Measurements from ENCODE around the gene SYK. TPM values are rescaled to one million over a fixed set of nuclear protein-coding genes. Genes with fewer than 3 reads are reported as not detected.

The SYK gene
- total RNA-seq, 1 experiment from 2014 or later, result 5.9 TPM

DNA sequence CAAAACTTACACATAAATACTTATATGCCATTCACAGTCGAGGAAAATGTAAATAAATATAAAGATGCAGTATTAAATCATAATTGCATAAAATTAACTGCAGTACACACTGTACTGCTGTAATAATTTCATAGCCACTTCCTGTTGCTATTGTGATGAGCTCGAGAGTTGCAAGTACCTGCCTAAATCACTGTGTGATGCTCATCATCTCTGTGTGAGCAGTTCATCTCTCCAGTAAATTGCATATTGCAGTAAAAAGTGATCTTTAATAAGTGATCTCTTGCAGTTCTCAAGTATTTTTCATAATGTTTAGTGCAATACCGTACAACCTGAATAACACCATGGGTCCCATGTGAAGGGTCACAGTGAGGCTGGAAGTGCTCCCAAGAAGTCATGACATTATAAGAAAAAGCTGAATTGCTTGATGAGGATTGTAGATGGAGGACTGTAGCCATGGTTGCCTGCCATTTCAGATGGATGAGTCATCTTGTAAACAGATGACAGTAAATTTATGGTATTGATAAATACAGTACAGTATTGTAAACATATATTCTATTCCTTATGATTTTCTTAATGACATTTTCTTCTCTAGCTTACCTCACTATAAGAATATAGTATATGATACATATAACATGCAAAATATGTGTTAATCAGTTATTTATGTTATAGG is 34.9 kb downstream of the SYK start:
- TF ChIP-seq, protein P1, sequence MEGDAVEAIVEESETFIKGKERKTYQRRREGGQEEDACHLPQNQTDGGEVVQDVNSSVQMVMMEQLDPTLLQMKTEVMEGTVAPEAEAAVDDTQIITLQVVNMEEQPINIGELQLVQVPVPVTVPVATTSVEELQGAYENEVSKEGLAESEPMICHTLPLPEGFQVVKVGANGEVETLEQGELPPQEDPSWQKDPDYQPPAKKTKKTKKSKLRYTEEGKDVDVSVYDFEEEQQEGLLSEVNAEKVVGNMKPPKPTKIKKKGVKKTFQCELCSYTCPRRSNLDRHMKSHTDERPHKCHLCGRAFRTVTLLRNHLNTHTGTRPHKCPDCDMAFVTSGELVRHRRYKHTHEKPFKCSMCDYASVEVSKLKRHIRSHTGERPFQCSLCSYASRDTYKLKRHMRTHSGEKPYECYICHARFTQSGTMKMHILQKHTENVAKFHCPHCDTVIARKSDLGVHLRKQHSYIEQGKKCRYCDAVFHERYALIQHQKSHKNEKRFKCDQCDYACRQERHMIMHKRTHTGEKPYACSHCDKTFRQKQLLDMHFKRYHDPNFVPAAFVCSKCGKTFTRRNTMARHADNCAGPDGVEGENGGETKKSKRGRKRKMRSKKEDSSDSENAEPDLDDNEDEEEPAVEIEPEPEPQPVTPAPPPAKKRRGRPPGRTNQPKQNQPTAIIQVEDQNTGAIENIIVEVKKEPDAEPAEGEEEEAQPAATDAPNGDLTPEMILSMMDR (IDR thresholded peaks at IDR 0.05; ENCODE audit: unreplicated experiment), result no peak
- Mint-ChIP-seq H3K9me3 (ENCODE audit: unreplicated experiment) (no peaks in the 10 kb centered on the region), H3K4me1 (ENCODE audit: insufficient read depth, unreplicated experiment) (no peaks in the 10 kb centered on the region), H3K27ac (ENCODE audit: low read depth, unreplicated experiment) (no peak overlapping the region), H3K27me3 (ENCODE audit: insufficient read depth, unreplicated experiment) (no peaks in the 10 kb centered on the region), H3K36me3 (ENCODE audit: insufficient read depth, unreplicated experiment) (no peaks in the 10 kb centered on the region), H3K4me3 (ENCODE audit: unreplicated experiment) (no peak overlapping the region)
- no peak for DNase-seq (ENCODE audit: unreplicated experiment)
- ChIA-PET POLR2A (no interaction called here), CTCF (no interaction called here)
- intact Hi-C loops (cut with micrococcal nuclease), result no loop called here
- no TSS peak for BruUV-seq (replicated peaks)

DNA sequence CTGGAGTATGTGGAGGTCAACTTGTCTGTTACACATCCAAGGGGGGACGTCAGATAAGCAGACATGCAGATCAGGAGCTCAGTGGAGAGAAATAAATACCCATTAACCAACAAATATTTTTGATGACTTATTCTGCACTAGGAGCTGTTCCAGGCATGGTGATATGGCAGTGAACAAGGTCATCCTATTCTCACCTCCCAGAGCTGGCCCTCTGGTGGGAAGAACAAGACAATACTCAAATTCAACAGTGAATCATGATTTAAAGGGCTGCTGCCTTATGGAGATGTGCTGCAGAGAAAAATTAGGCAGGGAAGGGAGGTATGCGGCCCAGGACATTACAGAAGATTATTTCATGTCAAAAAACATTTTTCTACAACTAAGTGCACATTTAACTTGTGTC is 36.5 kb downstream of the SYK start:
- CTCF ChIA-PET, result interaction anchor here (0.7 to 1.4 kb wide), 6 partner anchors 9 to 91 kb away, joined by 3 to 4 read pairs (median 3); no protein-coding TSS in a partner anchor
- Mint-ChIP-seq H3K27ac (ENCODE audit: low read depth, unreplicated experiment) (no peak overlapping the region), H3K9me3 (ENCODE audit: unreplicated experiment) (no peaks in the 10 kb centered on the region), H3K4me1 (ENCODE audit: insufficient read depth, unreplicated experiment) (no peaks in the 10 kb centered on the region), H3K4me3 (ENCODE audit: unreplicated experiment) (no peak overlapping the region), H3K36me3 (ENCODE audit: insufficient read depth, unreplicated experiment) (no peaks in the 10 kb centered on the region), H3K27me3 (ENCODE audit: insufficient read depth, unreplicated experiment) (no peaks in the 10 kb centered on the region)
- peak; percentile 9 for DNase-seq (ENCODE audit: unreplicated experiment)
- BruUV-seq (replicated peaks), result no TSS peak
- POLR2A ChIA-PET, result interaction anchor here (0.6 kb wide), 1 partner anchor 1527 kb away, joined by 3 read pairs; the partner anchor contains the start of gene CKS2
- TF ChIP-seq, protein P1 (IDR thresholded peaks at IDR 0.05; ENCODE audit: unreplicated experiment), result no peak
- intact Hi-C loops (cut with micrococcal nuclease), result no loop called here

GRCh38 chr9:90838581-90839154 is 37.0 kb downstream of the SYK start:
- no peaks in the 10 kb centered on the region for H3K9me3 Mint-ChIP-seq (ENCODE audit: unreplicated experiment)
- BruUV-seq (replicated peaks), result no TSS peak
- ChIA-PET CTCF (interaction anchor here (0.5 to 1.4 kb wide), 6 partner anchors 9 to 675 kb away, joined by 3 to 4 read pairs (median 3); no protein-coding TSS in a partner anchor), POLR2A (interaction anchor here (0.6 kb wide), 1 partner anchor 1528 kb away, joined by 3 read pairs; the partner anchor contains the start of gene CKS2)
- no peaks in the 10 kb centered on the region for H3K4me1 Mint-ChIP-seq (ENCODE audit: insufficient read depth, unreplicated experiment)
- H3K4me3 Mint-ChIP-seq (ENCODE audit: unreplicated experiment), result no peak overlapping the region
- no peak for DNase-seq (ENCODE audit: unreplicated experiment)
- no peak overlapping the region for H3K27ac Mint-ChIP-seq (ENCODE audit: low read depth, unreplicated experiment)
- TF ChIP-seq, protein P1 (IDR thresholded peaks at IDR 0.05; ENCODE audit: unreplicated experiment), result no peak
- H3K27me3 Mint-ChIP-seq (ENCODE audit: insufficient read depth, unreplicated experiment), result no peaks in the 10 kb centered on the region
- H3K36me3 Mint-ChIP-seq (ENCODE audit: insufficient read depth, unreplicated experiment), result no peaks in the 10 kb centered on the region
- intact Hi-C loops (cut with micrococcal nuclease), result no loop called here

GRCh38 chr9:90839183-90839728 is 37.6 kb downstream of the SYK start:
- intact Hi-C loops (cut with micrococcal nuclease), result no loop called here
- Mint-ChIP-seq H3K4me3 (ENCODE audit: unreplicated experiment) (no peak overlapping the region), H3K27me3 (ENCODE audit: insufficient read depth, unreplicated experiment) (no peaks in the 10 kb centered on the region), H3K27ac (ENCODE audit: low read depth, unreplicated experiment) (no peak overlapping the region), H3K4me1 (ENCODE audit: insufficient read depth, unreplicated experiment) (no peaks in the 10 kb centered on the region), H3K36me3 (ENCODE audit: insufficient read depth, unreplicated experiment) (no peaks in the 10 kb centered on the region), H3K9me3 (ENCODE audit: unreplicated experiment) (no peaks in the 10 kb centered on the region)
- DNase-seq (ENCODE audit: unreplicated experiment), result no peak
- CTCF ChIA-PET, result interaction anchor here (0.5 to 1.4 kb wide), 2 partner anchors 13 to 675 kb away, joined by 3 to 4 read pairs; no protein-coding TSS in a partner anchor
- TF ChIP-seq, protein P1 (IDR thresholded peaks at IDR 0.05; ENCODE audit: unreplicated experiment), result no peak
- BruUV-seq (replicated peaks), result no TSS peak
- POLR2A ChIA-PET, result no interaction called here

Measured in MCF 10A (cell line).